Measurements from ENCODE around the gene TIGD2. TPM values are rescaled to one million over a fixed set of nuclear protein-coding genes. Genes with fewer than 3 reads are reported as not detected.

Gene TIGD2
- total RNA-seq, 2 experiments from 2014 or later = 3.3 to 3.9 TPM

DNA sequence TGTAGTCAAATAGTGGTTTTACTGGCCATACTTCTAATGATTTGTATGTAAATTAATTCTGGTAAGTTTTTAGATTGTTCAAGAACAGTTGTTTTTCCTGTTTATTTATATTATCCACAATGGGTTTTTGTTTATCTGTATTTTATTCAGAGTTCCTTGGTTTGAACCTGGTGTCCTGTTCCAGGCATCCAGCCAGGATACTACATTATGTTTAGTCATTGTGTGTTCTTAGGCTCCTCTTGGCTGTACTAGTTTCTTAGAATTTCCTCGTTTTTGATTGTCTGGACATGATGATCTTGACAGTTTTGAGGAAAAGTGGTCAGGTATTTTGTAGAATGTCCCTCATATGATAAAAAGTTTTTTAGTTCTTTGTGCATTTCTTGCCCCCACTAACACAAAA is 7.8 kb downstream of the TIGD2 start:
- H3K36me3 Mint-ChIP-seq (ENCODE audit: low read depth) = peaks cover 7% of the 10 kb centered on the region
- no peaks in the 10 kb centered on the region for H3K27me3 Mint-ChIP-seq
- intact Hi-C loops (cut with DNase I, micrococcal nuclease) = loop anchor here in 1 of 2 experiments (10.0 kb wide), 5 partner anchors 186 to 1894 kb away; partner anchors contain the start of genes GPRIN3, HERC6, KLHL8 and PKD2
- Histone ChIP-seq H3K27me3 (ENCODE audit: control insufficient read depth in 1 of 2, insufficient read depth in 2 of 2, low read length in 2 of 2) (no peaks in the 10 kb centered on the region), H3K4me3 (ENCODE audit: low read length) (no peak overlapping the region), H3K36me3 (ENCODE audit: insufficient read depth, low read length) (no peaks in the 10 kb centered on the region), H3K9me3 (ENCODE audit: control insufficient read depth in 1 of 2, insufficient read depth in 1 of 2, low read length in 2 of 2) (peaks cover 0 to 3% of the 10 kb centered on the region in 2 experiments), H3K4me1 (ENCODE audit: insufficient read depth, low read length) (no peaks in the 10 kb centered on the region), H3K27ac (ENCODE audit: low read depth in 1 of 2, low read length in 2 of 2) (no peak overlapping the region)
- no peaks in the 10 kb centered on the region for H3K4me1 Mint-ChIP-seq (ENCODE audit: low read depth)
- DNase-seq = no peak
- no peak overlapping the region for H3K27ac Mint-ChIP-seq
- no peak overlapping the region for H3K4me3 Mint-ChIP-seq
- TF ChIP-seq, protein P1, sequence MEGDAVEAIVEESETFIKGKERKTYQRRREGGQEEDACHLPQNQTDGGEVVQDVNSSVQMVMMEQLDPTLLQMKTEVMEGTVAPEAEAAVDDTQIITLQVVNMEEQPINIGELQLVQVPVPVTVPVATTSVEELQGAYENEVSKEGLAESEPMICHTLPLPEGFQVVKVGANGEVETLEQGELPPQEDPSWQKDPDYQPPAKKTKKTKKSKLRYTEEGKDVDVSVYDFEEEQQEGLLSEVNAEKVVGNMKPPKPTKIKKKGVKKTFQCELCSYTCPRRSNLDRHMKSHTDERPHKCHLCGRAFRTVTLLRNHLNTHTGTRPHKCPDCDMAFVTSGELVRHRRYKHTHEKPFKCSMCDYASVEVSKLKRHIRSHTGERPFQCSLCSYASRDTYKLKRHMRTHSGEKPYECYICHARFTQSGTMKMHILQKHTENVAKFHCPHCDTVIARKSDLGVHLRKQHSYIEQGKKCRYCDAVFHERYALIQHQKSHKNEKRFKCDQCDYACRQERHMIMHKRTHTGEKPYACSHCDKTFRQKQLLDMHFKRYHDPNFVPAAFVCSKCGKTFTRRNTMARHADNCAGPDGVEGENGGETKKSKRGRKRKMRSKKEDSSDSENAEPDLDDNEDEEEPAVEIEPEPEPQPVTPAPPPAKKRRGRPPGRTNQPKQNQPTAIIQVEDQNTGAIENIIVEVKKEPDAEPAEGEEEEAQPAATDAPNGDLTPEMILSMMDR (IDR thresholded peaks at IDR 0.05) = no peak
- POLR2A ChIA-PET = no interaction called here
- CTCF ChIA-PET = no interaction called here
- no peak for ATAC-seq (ENCODE audit: poor library complexity)
- H3K9me3 Mint-ChIP-seq = peaks cover under 1% of the 10 kb centered on the region

DNA sequence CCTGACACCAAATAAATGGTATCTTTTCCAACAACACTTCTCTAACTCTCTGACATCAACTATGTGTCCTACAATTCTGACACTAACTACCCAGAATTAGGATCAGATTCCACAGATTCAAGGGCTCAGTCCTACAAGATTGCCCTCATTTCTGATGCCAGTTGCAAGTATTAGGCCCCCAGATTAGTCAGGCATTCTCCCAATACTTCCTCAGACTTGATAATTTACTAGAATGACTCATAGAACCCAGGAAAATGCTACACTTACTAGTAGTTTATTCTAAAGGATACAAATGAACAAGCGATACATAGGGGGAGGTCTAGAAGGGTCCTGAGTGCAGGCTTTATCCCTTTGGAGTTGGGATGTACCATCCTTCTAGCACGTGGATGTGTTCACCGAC is 8.5 kb downstream of the TIGD2 start:
- no peaks in the 10 kb centered on the region for H3K27me3 ChIP-seq (ENCODE audit: control insufficient read depth in 1 of 2, insufficient read depth in 2 of 2, low read length in 2 of 2)
- H3K27me3 Mint-ChIP-seq = no peaks in the 10 kb centered on the region
- no peaks in the 10 kb centered on the region for H3K4me1 Mint-ChIP-seq (ENCODE audit: low read depth)
- H3K27ac ChIP-seq (ENCODE audit: low read depth in 1 of 2, low read length in 2 of 2) = no peak overlapping the region
- ChIA-PET CTCF (no interaction called here), POLR2A (no interaction called here)
- TF ChIP-seq, protein P1 (IDR thresholded peaks at IDR 0.05) = no peak
- DNase-seq (no peak), ATAC-seq (ENCODE audit: poor library complexity) (no peak)
- intact Hi-C loops (cut with DNase I, micrococcal nuclease) = loop anchor here in 1 of 2 experiments (10.0 kb wide), 5 partner anchors 185 to 1895 kb away; partner anchors contain the start of genes GPRIN3, HERC6, KLHL8 and PKD2
- H3K4me1 ChIP-seq (ENCODE audit: insufficient read depth, low read length) = no peaks in the 10 kb centered on the region
- peaks cover 7% of the 10 kb centered on the region for H3K36me3 Mint-ChIP-seq (ENCODE audit: low read depth)
- peaks cover 0 to 3% of the 10 kb centered on the region in 2 experiments for H3K9me3 ChIP-seq (ENCODE audit: control insufficient read depth in 1 of 2, insufficient read depth in 1 of 2, low read length in 2 of 2)
- no peak overlapping the region for H3K4me3 ChIP-seq (ENCODE audit: low read length)
- no peaks in the 10 kb centered on the region for H3K36me3 ChIP-seq (ENCODE audit: insufficient read depth, low read length)
- no peaks in the 10 kb centered on the region for H3K9me3 Mint-ChIP-seq
- no peak overlapping the region for H3K4me3 Mint-ChIP-seq
- H3K27ac Mint-ChIP-seq = no peak overlapping the region

DNA sequence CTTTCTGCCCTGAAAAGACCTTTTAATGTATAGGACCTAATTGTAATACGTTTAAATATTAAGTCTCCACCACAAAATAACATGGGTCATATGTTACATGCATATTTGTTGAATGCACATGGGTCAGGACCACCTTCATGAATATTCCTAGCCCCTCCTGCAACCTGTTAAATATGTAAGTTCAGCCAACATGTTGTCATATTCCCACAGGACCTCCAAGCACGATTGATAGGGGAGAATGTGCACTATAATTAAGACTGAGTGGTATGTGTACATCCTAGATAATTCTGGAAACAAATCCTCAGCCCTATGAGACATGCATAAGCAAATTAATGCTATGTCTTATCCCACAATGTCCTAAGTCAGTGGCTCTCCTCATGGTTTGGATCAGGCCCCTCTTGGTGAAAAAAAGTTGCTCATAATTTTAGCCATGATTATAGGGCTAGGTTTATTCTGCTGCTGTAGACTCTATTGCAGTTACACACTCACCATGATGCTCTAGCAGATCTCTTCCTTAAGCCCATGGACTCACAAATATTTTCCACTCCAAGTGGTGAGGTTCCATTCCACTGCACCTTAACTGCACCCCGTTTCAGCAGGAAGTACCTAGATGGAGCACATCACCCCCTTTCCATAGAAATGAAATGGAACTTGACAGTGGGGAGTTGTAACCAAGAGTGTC is 10.2 kb downstream of the TIGD2 start:
- Histone ChIP-seq H3K4me3 (ENCODE audit: low read length) (no peak overlapping the region), H3K9me3 (ENCODE audit: control insufficient read depth in 1 of 2, insufficient read depth in 1 of 2, low read length in 2 of 2) (no peaks in the 10 kb centered on the region), H3K27ac (ENCODE audit: low read depth in 1 of 2, low read length in 2 of 2) (no peak overlapping the region), H3K27me3 (ENCODE audit: control insufficient read depth in 1 of 2, insufficient read depth in 2 of 2, low read length in 2 of 2) (no peaks in the 10 kb centered on the region), H3K36me3 (ENCODE audit: insufficient read depth, low read length) (no peaks in the 10 kb centered on the region), H3K4me1 (ENCODE audit: insufficient read depth, low read length) (no peaks in the 10 kb centered on the region)
- DNase-seq (no peak), ATAC-seq (ENCODE audit: poor library complexity) (no peak)
- intact Hi-C loops (cut with DNase I, micrococcal nuclease) = no loop called here
- Mint-ChIP-seq H3K9me3 (no peaks in the 10 kb centered on the region), H3K27me3 (no peaks in the 10 kb centered on the region), H3K4me1 (ENCODE audit: low read depth) (no peaks in the 10 kb centered on the region), H3K27ac (no peak overlapping the region), H3K36me3 (ENCODE audit: low read depth) (peaks cover 6% of the 10 kb centered on the region), H3K4me3 (no peak overlapping the region)
- TF ChIP-seq, protein P1 (IDR thresholded peaks at IDR 0.05) = no peak
- ChIA-PET CTCF (no interaction called here), POLR2A (no interaction called here)
